ENCODE measurements around the gene SCLY. TPM values are rescaled to one million over a fixed set of nuclear protein-coding genes. Genes with fewer than 3 reads are reported as not detected.

The SCLY gene
- total RNA-seq, 2 experiments from 2014 or later, result 27.1 to 30.0 TPM

DNA sequence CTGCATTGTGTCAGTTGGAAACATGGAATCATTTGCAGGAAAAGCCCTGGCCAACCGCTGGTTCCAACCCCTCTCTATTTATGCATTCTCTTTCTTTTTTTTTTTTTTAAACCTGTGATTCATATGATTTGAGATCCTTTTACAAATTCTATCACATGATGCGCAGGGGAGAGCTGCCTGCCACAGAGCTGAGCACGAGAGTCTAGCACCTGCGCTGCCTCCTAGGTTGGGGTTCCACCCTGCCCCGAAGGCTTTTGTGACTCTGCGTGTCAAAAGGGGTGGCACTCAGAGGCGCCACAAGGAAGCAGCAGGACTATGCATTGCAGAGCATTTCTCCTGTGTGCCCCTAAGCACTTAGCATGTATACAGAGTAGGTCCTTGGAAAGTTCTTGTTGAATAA is 22.0 kb downstream of the SCLY start:
- H3K4me3 Mint-ChIP-seq, result no peak overlapping the region
- H3K4me1 Mint-ChIP-seq, result peaks cover 13% of the 10 kb centered on the region
- H3K36me3 Mint-ChIP-seq (ENCODE audit: low read depth), result peaks cover 51% of the 10 kb centered on the region
- no peak for DNase-seq
- H3K9me3 Mint-ChIP-seq, result no peaks in the 10 kb centered on the region
- no peak overlapping the region for H3K27ac Mint-ChIP-seq
- CTCF ChIA-PET, result interaction anchor here (0.7 to 1.5 kb wide), 2 partner anchors 15 to 26 kb away, joined by 3 to 4 read pairs; no protein-coding TSS in a partner anchor
- H3K27me3 Mint-ChIP-seq, result no peaks in the 10 kb centered on the region
- POLR2A ChIA-PET, result no interaction called here

DNA sequence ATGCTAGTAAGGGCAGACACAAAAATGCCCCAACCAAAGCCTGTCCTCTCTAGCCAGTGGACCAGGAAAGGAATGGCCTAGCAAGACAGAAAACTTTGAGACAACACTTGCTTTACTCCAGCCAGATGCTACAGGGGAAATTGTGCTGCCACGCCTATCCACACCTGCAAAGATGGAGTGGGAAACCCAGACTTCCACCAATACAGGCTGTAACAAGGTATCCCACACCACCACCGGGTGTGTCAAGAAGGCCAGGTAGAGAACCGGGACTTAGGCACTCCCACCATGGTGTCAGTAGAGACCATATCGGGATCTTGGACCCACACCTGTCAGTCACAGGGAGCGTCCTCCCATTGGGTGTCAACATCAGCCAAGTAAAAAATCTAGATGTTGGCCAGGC is 23.1 kb downstream of the SCLY start:
- no peak overlapping the region for H3K4me3 Mint-ChIP-seq
- no peak overlapping the region for H3K27ac Mint-ChIP-seq
- ChIA-PET CTCF (interaction anchor here (1.5 kb wide), 1 partner anchor 16 kb away, joined by 4 read pairs; no protein-coding TSS in a partner anchor), POLR2A (no interaction called here)
- H3K27me3 Mint-ChIP-seq, result no peaks in the 10 kb centered on the region
- H3K36me3 Mint-ChIP-seq (ENCODE audit: low read depth), result peaks cover 48% of the 10 kb centered on the region
- no peak for DNase-seq
- peaks cover 13% of the 10 kb centered on the region for H3K4me1 Mint-ChIP-seq
- no peaks in the 10 kb centered on the region for H3K9me3 Mint-ChIP-seq

DNA sequence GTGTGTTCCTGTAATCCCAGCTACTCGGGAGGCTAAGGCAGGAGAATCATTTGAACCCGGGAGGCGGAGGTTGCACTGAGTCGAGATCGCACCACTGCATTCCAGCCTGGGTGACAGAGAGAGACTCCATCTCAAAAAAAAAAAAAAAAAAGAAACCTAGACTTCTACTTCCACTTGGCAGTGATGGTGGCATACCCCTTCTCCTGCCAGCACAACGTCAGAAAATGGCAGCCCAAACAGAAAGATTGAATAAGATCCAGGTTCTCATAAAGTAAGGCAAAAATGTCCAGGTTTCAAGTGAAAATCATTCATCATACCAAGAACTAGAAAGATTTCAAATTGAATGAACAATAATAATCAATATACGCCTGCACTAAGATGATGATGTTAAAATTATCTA is 24.0 kb downstream of the SCLY start:
- ChIA-PET CTCF (interaction anchor here (0.9 kb wide), 1 partner anchor 189 kb away, joined by 3 read pairs; no protein-coding TSS in a partner anchor), POLR2A (no interaction called here)
- no peak for DNase-seq
- Mint-ChIP-seq H3K9me3 (no peaks in the 10 kb centered on the region), H3K4me1 (peaks cover 13% of the 10 kb centered on the region), H3K27ac (peak overlapping the region; percentile 0), H3K4me3 (no peak overlapping the region), H3K27me3 (no peaks in the 10 kb centered on the region), H3K36me3 (ENCODE audit: low read depth) (peaks cover 48% of the 10 kb centered on the region)

DNA sequence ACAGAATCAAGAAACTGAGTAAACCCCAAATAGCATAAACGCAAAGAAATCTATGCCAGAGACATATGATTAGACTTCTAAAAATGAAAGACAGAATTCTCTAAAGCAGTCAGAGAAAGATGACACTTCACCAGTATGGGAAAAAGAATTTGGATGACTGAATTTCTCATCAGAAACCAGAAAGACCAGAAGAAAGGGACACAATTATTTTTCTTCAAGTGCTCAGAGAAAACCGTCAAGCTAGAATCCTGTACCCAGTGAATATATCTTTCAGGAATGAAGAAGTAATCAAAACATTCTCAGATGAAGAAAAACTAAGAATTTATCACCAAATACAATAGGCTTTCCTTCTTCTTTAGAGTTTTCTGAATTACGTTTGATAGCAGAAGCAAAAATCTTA is 25.1 kb downstream of the SCLY start:
- Mint-ChIP-seq H3K4me3 (no peak overlapping the region), H3K27ac (no peak overlapping the region), H3K9me3 (no peaks in the 10 kb centered on the region), H3K4me1 (peaks cover 13% of the 10 kb centered on the region), H3K36me3 (ENCODE audit: low read depth) (peaks cover 44% of the 10 kb centered on the region), H3K27me3 (no peaks in the 10 kb centered on the region)
- CTCF ChIA-PET, result interaction anchor here (0.6 to 1.6 kb wide), 2 partner anchors 59 to 228 kb away, joined by 4 read pairs; no protein-coding TSS in a partner anchor
- POLR2A ChIA-PET, result no interaction called here
- DNase-seq, result no peak

DNA sequence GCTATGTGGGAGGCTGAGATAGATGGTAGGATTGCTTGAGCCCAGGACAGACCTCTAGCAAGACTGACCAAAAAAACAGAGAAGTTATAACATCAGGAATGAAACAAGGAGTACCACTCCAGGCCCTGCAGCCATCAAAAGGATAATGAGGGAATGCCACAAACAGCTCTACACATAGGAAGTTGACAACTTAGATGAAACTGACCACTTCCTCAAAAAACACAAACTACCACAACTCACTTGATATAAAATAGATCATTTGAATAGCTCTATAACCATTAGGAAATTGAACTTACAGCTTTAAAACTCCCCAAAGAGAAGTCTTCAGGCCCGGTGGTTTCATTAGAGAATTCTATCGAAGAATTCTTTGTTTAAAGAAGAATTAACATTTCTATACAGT is 26.4 kb downstream of the SCLY start:
- POLR2A ChIA-PET, result interaction anchor here (0.7 kb wide), 1 partner anchor 14 kb away, joined by 6 read pairs; no protein-coding TSS in a partner anchor
- peaks cover 10% of the 10 kb centered on the region for H3K4me1 Mint-ChIP-seq
- H3K27ac Mint-ChIP-seq, result peak overlapping the region; percentile 31
- no peaks in the 10 kb centered on the region for H3K27me3 Mint-ChIP-seq
- peaks cover 33% of the 10 kb centered on the region for H3K36me3 Mint-ChIP-seq (ENCODE audit: low read depth)
- no peak overlapping the region for H3K4me3 Mint-ChIP-seq
- H3K9me3 Mint-ChIP-seq, result no peaks in the 10 kb centered on the region
- CTCF ChIA-PET, result interaction anchor here (0.6 kb wide), 1 partner anchor 1911 kb away, joined by 3 read pairs; no protein-coding TSS in a partner anchor
- DNase-seq, result no peak

DNA sequence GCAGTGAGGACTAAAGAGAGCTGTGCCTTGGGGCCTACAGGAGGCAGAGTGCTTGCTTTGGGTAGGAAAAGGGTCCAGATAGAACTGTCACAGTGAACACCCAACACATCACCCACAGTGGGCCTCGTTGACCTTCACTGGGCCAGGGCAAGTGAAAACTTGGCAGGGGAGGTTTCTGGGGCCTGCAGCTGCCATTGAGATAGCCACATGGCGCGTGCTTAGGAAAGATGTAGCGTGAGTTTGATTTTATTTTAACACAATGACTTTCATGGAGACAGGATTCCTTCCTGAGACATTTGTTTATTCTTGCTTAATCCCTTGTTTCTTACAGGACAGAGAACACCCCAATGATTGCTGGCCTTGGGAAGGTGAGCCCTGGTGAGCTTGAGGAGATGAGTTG is 30.1 kb downstream of the SCLY start:
- POLR2A ChIA-PET, result no interaction called here
- Mint-ChIP-seq H3K27me3 (no peaks in the 10 kb centered on the region), H3K9me3 (no peaks in the 10 kb centered on the region), H3K4me3 (no peak overlapping the region), H3K36me3 (ENCODE audit: low read depth) (peaks cover 9% of the 10 kb centered on the region), H3K4me1 (peaks cover 8% of the 10 kb centered on the region), H3K27ac (no peak overlapping the region)
- CTCF ChIA-PET, result interaction anchor here (0.6 kb wide), 1 partner anchor 232 kb away, joined by 4 read pairs; no protein-coding TSS in a partner anchor
- DNase-seq, result no peak

DNA sequence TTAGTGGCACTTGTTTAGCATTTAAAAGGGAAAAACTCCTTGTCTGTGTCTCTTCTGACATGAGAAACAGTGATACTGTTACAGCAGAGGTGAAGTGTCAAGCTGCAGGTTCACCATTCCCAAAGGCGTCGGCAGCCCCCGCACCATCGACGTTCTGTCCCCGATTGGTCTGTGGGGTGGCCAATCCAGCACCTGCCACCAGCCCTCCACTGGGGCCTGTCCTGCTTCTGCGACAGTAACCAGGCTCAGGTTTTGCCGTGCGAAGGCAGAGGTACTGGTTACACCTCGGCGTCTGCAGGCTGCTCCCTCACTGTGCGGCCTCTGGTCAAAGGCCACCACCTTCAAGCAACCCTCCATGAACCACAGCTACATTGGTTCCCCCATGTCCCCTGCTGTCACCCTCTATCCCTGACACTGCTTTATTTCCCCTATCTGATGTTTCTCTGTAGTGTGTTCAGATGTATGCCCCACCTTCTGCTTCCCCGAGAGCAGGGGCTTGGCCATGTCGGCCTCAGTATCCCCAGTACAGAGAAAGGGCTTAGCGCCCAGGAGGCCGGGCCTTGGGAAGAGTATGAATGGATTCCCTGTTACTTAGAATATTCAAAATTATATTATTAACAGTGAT is 30.7 kb downstream of the SCLY start:
- Mint-ChIP-seq H3K4me3 (no peak overlapping the region), H3K4me1 (peaks cover 8% of the 10 kb centered on the region), H3K9me3 (no peaks in the 10 kb centered on the region), H3K27ac (no peak overlapping the region), H3K36me3 (ENCODE audit: low read depth) (peaks cover 5% of the 10 kb centered on the region), H3K27me3 (no peaks in the 10 kb centered on the region)
- ChIA-PET POLR2A (no interaction called here), CTCF (interaction anchor here (0.6 kb wide), 1 partner anchor 231 kb away, joined by 4 read pairs; no protein-coding TSS in a partner anchor)
- no peak for DNase-seq

DNA sequence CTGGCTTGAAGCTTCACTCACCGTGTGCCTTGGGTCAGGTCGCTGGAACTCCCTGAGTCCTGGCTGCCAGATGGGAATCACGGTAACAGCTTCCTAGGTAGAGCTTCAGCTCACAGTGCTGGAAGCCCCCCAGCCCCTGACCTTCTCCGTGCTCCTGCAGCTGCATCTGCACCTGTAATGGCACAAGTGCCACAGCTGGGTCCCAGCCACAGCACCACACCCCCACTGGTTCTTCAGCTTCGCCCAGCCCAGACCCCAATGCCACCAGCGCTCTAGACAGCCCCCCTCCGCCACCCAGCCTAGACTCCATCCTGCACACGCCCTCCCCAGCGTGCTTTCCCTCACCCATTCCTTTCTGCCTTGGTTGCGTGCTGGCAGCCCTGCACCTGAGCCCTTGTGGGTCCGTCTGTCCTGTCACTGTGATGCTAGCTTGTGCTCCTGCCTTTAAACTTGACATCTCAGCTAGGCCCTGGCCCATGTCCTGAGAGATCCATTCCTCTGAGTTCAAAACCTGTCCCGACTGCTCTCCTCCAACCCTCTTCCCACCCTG is 31.8 kb downstream of the SCLY start:
- H3K4me1 Mint-ChIP-seq, result no peaks in the 10 kb centered on the region
- no peaks in the 10 kb centered on the region for H3K27me3 Mint-ChIP-seq
- no peak overlapping the region for H3K27ac Mint-ChIP-seq
- ChIA-PET POLR2A (no interaction called here), CTCF (no interaction called here)
- no peak for DNase-seq
- no peaks in the 10 kb centered on the region for H3K9me3 Mint-ChIP-seq
- no peak overlapping the region for H3K4me3 Mint-ChIP-seq
- peaks cover 1% of the 10 kb centered on the region for H3K36me3 Mint-ChIP-seq (ENCODE audit: low read depth)

DNA sequence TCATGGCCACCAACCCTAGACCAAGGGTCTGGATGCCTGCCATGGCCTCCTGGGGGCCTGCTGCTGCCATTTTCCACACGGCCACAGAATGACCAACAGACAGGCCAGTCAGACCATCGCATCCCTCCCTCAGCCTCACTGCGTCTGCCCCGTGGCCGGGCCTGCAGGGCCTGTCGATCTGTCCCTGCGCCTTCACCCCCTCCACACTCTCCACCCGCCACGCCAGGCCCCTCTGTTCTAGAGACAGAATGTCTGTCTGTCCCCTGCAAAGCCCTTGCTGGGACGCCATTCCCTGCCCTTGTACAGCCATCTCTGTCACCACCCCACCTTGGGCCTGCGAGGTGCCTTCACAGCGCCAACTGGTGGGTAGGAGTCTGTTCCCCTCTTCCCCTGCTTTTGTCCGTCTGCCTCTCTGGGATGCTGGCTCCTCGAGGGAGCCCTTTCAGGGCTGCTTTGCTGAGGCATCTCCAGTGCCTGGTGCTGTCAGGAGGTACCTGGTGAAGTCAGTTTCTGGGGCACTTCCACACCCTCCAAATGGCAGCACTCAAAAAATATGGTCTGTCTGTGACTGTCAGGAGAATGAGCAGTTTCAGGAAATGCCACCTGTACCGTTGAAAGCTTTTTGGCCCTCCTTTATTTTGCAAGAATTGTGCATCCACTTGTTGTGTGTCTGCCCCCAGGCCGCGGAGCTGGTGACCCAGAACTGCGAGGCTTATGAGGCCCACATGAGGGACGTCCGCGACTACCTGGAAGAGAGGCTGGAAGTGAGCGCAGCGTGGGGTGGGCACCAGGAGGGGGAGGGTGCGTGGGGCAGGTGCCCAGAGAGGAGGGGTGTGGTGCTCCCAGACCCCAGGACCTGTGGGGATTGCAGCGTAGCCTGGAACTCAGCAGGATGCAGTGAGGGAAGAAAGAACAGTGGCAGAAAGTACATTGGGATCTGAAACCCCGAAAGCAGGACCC is 32.7 kb downstream of the SCLY start:
- Mint-ChIP-seq H3K9me3 (no peaks in the 10 kb centered on the region), H3K27me3 (no peaks in the 10 kb centered on the region), H3K36me3 (ENCODE audit: low read depth) (peaks cover 1% of the 10 kb centered on the region), H3K4me1 (no peaks in the 10 kb centered on the region), H3K4me3 (no peak overlapping the region), H3K27ac (peak overlapping the region; percentile 62)
- ChIA-PET CTCF (interaction anchor here (1.4 kb wide), 1 partner anchor 15 kb away, joined by 4 read pairs; no protein-coding TSS in a partner anchor), POLR2A (no interaction called here)
- DNase-seq, result no peak

DNA sequence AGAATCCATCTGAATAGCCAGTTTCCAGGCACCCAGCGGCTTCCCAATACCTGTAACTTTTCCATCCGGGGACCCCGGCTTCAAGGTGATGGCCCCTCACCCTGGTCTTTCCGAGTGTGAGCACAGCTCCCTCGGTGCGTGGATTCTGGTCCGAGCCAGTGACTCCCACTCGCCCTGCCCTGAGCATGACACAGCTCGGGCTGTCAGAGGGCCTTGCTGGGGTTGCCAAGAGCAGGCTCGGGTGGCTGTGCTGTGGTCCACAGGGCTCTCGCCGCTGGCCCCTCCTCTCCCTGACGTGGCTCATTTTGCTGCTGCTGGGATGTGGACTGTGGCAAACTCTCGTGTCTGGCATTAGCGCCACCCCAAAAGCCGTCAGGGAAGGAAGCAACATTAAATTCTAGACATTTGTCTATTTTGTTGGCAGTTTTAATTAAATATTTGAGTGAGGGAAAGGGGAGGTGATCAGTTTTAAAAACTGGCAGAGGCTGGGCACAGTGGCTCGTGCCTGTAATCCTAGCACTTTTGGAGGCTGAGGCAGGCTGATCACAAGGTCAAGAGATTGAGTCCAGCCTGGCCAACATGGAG is 33.7 kb downstream of the SCLY start:
- DNase-seq, result no peak
- ChIA-PET POLR2A (no interaction called here), CTCF (interaction anchor here (1.4 kb wide), 1 partner anchor 14 kb away, joined by 4 read pairs; no protein-coding TSS in a partner anchor)
- H3K36me3 Mint-ChIP-seq (ENCODE audit: low read depth), result peaks cover 1% of the 10 kb centered on the region
- no peaks in the 10 kb centered on the region for H3K9me3 Mint-ChIP-seq
- H3K27ac Mint-ChIP-seq, result no peak overlapping the region
- no peaks in the 10 kb centered on the region for H3K27me3 Mint-ChIP-seq
- H3K4me3 Mint-ChIP-seq, result no peak overlapping the region
- no peaks in the 10 kb centered on the region for H3K4me1 Mint-ChIP-seq

DNA sequence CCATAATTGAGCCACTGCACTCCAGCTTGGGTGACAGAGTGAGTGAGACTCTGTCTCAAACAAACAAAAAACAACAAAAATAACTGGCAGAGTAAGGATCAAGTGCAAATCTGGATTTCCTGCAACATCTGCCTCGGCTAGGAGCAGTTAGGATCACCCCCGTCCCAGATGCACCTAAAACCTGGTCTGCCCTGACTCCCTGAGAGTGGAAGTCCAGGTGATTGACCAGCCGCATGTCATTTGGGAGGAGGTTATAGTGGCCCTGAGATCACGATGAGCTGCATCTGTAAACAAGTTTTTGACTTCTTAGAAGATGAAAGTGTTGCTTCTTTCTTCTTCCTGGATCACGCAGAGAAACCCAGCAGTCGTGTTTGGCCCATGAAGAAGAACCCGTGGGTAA is 34.3 kb downstream of the SCLY start:
- Mint-ChIP-seq H3K36me3 (ENCODE audit: low read depth) (peaks cover 1% of the 10 kb centered on the region), H3K27me3 (no peaks in the 10 kb centered on the region), H3K4me3 (no peak overlapping the region), H3K9me3 (no peaks in the 10 kb centered on the region), H3K27ac (peak overlapping the region; percentile 76), H3K4me1 (no peaks in the 10 kb centered on the region)
- peak; percentile 2 for DNase-seq
- ChIA-PET CTCF (interaction anchor here (0.6 kb wide), 2 partner anchors 20 to 146 kb away, joined by 3 read pairs; no protein-coding TSS in a partner anchor), POLR2A (no interaction called here)

DNA sequence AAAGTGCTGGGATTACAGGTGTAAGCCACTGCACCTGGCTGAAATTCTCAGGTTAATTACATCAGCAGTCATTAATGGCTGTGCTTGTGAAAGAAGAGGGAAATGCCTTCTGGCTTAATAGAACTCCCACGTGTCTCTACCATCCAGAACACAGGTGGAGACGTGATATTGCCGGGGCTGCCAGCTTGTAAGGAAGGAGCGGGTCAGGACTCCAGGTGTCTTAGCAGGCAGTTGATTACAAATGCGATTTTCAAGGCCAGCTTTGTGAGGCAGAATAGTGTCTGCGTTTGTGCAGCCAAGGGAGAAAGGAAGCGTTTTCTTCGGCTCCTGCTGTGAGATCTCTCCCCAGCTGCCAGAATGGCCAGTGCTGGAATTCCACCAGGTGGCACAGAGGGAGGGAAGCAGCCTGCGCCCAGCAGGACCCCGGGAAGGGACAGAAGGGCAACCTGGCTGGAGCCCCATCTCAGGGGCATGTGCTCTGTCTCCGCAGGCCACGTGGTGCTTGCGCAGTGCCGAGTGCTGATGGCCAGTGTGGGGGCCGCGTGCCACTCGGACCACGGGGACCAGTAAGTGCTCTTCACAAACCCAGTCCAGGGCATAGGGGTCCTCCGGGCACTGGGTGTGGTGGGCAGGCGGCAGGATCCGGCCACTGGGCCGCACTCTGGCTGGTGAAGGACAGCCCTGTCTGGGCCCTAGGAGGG is 35.7 kb downstream of the SCLY start:
- Mint-ChIP-seq H3K4me3 (no peak overlapping the region), H3K27ac (no peak overlapping the region), H3K4me1 (no peaks in the 10 kb centered on the region), H3K9me3 (no peaks in the 10 kb centered on the region), H3K36me3 (ENCODE audit: low read depth) (peaks cover 1% of the 10 kb centered on the region), H3K27me3 (no peaks in the 10 kb centered on the region)
- ChIA-PET POLR2A (no interaction called here), CTCF (no interaction called here)
- no peak for DNase-seq

All from activated CD4-positive, alpha-beta T cell treated with anti-CD3 and anti-CD28 coated beads, Interleukin-2, amount 10 ng/mL, durations not matched to agents 7 days and 5 days (primary cell).